ENCODE data around the gene TMEM82.

- TF ChIP-seq MZF1 (CRISPR knock-in tag; IDR thresholded peaks at IDR 0.05; ENCODE audit: borderline replicate concordance) (no peak), SRF (IDR thresholded peaks at IDR 0.05; ENCODE audit: low read depth, low read length) (no peak), CTCF (CRISPR knock-in tag; IDR thresholded peaks at IDR 0.05) (no peak), PREB (CRISPR knock-in tag; IDR thresholded peaks at IDR 0.05) (no peak), ZNF124 (CRISPR knock-in tag; IDR thresholded peaks at IDR 0.05) (no peak), ZNF468 (CRISPR knock-in tag; IDR thresholded peaks at IDR 0.05) (no peak), HDAC6 (IDR thresholded peaks at IDR 0.05; ENCODE audit: low read depth, low read length) (no peak), ZNF747 (CRISPR knock-in tag; IDR thresholded peaks at IDR 0.05; ENCODE audit: borderline replicate concordance) (no peak)
- TF ChIP-seq, protein P1, sequence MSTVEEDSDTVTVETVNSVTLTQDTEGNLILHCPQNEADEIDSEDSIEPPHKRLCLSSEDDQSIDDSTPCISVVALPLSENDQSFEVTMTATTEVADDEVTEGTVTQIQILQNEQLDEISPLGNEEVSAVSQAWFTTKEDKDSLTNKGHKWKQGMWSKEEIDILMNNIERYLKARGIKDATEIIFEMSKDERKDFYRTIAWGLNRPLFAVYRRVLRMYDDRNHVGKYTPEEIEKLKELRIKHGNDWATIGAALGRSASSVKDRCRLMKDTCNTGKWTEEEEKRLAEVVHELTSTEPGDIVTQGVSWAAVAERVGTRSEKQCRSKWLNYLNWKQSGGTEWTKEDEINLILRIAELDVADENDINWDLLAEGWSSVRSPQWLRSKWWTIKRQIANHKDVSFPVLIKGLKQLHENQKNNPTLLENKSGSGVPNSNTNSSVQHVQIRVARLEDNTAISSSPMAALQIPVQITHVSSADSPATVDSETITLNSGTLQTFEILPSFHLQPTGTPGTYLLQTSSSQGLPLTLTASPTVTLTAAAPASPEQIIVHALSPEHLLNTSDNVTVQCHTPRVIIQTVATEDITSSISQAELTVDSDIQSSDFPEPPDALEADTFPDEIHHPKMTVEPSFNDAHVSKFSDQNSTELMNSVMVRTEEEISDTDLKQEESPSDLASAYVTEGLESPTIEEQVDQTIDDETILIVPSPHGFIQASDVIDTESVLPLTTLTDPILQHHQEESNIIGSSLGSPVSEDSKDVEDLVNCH (CRISPR knock-in tag; IDR thresholded peaks at IDR 0.05) = no peak
- TF ChIP-seq, protein P2, sequence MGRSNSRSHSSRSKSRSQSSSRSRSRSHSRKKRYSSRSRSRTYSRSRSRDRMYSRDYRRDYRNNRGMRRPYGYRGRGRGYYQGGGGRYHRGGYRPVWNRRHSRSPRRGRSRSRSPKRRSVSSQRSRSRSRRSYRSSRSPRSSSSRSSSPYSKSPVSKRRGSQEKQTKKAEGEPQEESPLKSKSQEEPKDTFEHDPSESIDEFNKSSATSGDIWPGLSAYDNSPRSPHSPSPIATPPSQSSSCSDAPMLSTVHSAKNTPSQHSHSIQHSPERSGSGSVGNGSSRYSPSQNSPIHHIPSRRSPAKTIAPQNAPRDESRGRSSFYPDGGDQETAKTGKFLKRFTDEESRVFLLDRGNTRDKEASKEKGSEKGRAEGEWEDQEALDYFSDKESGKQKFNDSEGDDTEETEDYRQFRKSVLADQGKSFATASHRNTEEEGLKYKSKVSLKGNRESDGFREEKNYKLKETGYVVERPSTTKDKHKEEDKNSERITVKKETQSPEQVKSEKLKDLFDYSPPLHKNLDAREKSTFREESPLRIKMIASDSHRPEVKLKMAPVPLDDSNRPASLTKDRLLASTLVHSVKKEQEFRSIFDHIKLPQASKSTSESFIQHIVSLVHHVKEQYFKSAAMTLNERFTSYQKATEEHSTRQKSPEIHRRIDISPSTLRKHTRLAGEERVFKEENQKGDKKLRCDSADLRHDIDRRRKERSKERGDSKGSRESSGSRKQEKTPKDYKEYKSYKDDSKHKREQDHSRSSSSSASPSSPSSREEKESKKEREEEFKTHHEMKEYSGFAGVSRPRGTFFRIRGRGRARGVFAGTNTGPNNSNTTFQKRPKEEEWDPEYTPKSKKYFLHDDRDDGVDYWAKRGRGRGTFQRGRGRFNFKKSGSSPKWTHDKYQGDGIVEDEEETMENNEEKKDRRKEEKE (IDR thresholded peaks at IDR 0.05) = no peak
These were observed 20.2 kb downstream of the TMEM82 start for GRCh38 chr1:15762546-15762945.
